Measurements from ENCODE around the gene VPS29. TPM values are rescaled to one million over a fixed set of nuclear protein-coding genes. Genes with fewer than 3 reads are reported as not detected.

The VPS29 gene
- total and polyA plus RNA-seq, 7 donors, result 70.4 to 216 (median 136) TPM

- TF ChIP-seq CTCF (IDR thresholded peaks at IDR 0.05), result no peak
- DNase-seq (no peak), ATAC-seq (peak; percentile 41 to 67 (median 54))
- peaks cover 83% of the 10 kb centered on the region for H3K4me1 ChIP-seq
- intact Hi-C loops (cut with DNase I), result loop anchor here (2.0 to 5.0 kb wide), 2 partner anchors 48 to 50 kb away; no protein-coding TSS in a partner anchor
- H3K9me3 ChIP-seq, result no peaks in the 10 kb centered on the region
- H3K36me3 ChIP-seq (ENCODE audit: insufficient read depth in 1 of 2, low read depth in 1 of 2), result peaks cover 10 to 65% of the 10 kb centered on the region in 2 donors
- H3K27ac ChIP-seq, result peak overlapping the region; percentile 86
- H3K4me3 ChIP-seq, result peak overlapping the region; percentile 33
- no peaks in the 10 kb centered on the region for H3K27me3 ChIP-seq (ENCODE audit: insufficient read depth in 3 of 3, low read length in 2 of 3)
- 38 to 62% (median 38%) methylated on average over 4 of the region's 4 CpGs for WGBS, 3 donors
These were observed 35.1 kb upstream of the VPS29 start for GRCh38 chr12:110536834-110537604.

- peak overlapping the region; percentile 86 for H3K27ac ChIP-seq
- no peak for DNase-seq
- peaks cover 14 to 88% of the 10 kb centered on the region in 2 donors for H3K36me3 ChIP-seq (ENCODE audit: insufficient read depth in 1 of 2, low read depth in 1 of 2)
- WGBS, 3 donors, result 88 to 93% (median 90%) methylated on average over 6 of the region's 6 CpGs
- H3K9me3 ChIP-seq, result no peaks in the 10 kb centered on the region
- H3K4me1 ChIP-seq, result peaks cover 78% of the 10 kb centered on the region
- intact Hi-C loops (cut with DNase I), result loop anchor here in 1 of 2 donors (5.0 kb wide), 1 partner anchor 52 kb away; no protein-coding TSS in a partner anchor
- no peak for ATAC-seq
- H3K4me3 ChIP-seq, result no peak overlapping the region
- no peaks in the 10 kb centered on the region for H3K27me3 ChIP-seq (ENCODE audit: insufficient read depth in 3 of 3, low read length in 2 of 3)
- no peak for TF ChIP-seq CTCF (IDR thresholded peaks at IDR 0.05)
These were observed 32.9 kb upstream of the VPS29 start for GRCh38 chr12:110534811-110535210.

GRCh38 chr12:110533607-110534006, 31.7 kb upstream of the VPS29 start:
- 48 to 65% (median 58%) methylated on average over 6 of the region's 6 CpGs for WGBS, 3 donors
- H3K36me3 ChIP-seq (ENCODE audit: insufficient read depth in 1 of 2, low read depth in 1 of 2), result peaks cover 14 to 85% of the 10 kb centered on the region in 2 donors

GRCh38 chr12:110532644-110533043, 30.7 kb upstream of the VPS29 start:
- TF ChIP-seq CTCF (IDR thresholded peaks at IDR 0.05), result no peak
- no peak overlapping the region for H3K27ac ChIP-seq
- peaks cover 61% of the 10 kb centered on the region for H3K4me1 ChIP-seq
- 90 to 92% (median 92%) methylated on average over 3 of the region's 3 CpGs for WGBS, 3 donors
- ATAC-seq (no peak), DNase-seq (no peak)
- H3K4me3 ChIP-seq, result no peak overlapping the region
- peaks cover 14 to 77% of the 10 kb centered on the region in 2 donors for H3K36me3 ChIP-seq (ENCODE audit: insufficient read depth in 1 of 2, low read depth in 1 of 2)
- no peaks in the 10 kb centered on the region for H3K9me3 ChIP-seq
- intact Hi-C loops (cut with DNase I), result no loop called here
- H3K27me3 ChIP-seq (ENCODE audit: insufficient read depth in 3 of 3, low read length in 2 of 3), result no peaks in the 10 kb centered on the region

More at GRCh38 chr12:110533607-110534006, 31.7 kb upstream of the VPS29 start:
- no peaks in the 10 kb centered on the region for H3K27me3 ChIP-seq (ENCODE audit: insufficient read depth in 3 of 3, low read length in 2 of 3)
- H3K4me1 ChIP-seq, result peaks cover 70% of the 10 kb centered on the region
- DNase-seq (no peak), ATAC-seq (no peak)
- no peak overlapping the region for H3K4me3 ChIP-seq
- no peak for TF ChIP-seq CTCF (IDR thresholded peaks at IDR 0.05)
- H3K9me3 ChIP-seq, result no peaks in the 10 kb centered on the region
- intact Hi-C loops (cut with DNase I), result no loop called here
- no peak overlapping the region for H3K27ac ChIP-seq

Data from psoas muscle (tissue), 8 donors.